ENCODE measurements around the gene PRDM16.

The PRDM16 gene

GRCh38 chr1:3103967-3104677 lies 35.1 kb downstream of the PRDM16 start:
- no peak for DNase-seq (ENCODE audit: low read depth in 2 of 2)

DNA sequence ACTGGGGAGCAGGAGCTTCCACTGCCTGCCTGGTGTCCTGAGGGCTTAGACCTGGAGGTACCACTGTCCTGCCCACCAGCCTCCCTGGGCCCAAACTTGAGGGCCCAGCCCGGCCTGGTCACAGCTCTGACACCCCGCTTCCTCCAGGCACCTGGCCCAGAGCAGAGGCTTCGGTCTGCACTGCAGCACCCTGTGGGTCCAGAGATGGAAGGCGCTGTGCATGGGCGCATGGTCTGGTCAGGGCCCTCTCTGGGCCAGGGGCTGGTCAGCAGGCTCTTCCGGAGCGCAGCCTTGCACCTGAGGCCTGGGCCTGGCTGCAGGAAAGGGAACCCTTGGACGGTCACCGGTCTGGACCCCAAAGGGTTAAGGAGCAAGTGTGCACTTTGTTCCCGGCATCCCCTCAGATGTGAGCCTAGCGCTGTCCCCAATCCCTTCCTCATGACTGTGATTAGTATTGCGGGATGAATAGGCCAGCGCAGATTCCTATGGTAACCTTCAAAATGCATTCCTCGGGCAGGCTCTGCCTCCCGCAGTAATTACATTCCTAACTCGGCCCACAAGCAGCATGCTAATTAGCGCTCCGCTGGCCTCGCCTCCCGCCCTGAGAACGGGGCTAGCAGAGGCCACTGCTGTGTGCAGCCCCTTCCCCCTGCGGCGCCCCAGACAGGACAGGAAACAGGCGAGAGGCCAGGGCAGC lies 36.3 kb downstream of the PRDM16 start:
- no peak for DNase-seq (ENCODE audit: low read depth in 2 of 2)

GRCh38 chr1:3106216-3106615 lies 37.2 kb downstream of the PRDM16 start:
- DNase-seq (ENCODE audit: low read depth in 2 of 2): no peak

GRCh38 chr1:3107201-3107600 lies 38.2 kb downstream of the PRDM16 start:
- no peak for DNase-seq (ENCODE audit: low read depth in 2 of 2)

DNA sequence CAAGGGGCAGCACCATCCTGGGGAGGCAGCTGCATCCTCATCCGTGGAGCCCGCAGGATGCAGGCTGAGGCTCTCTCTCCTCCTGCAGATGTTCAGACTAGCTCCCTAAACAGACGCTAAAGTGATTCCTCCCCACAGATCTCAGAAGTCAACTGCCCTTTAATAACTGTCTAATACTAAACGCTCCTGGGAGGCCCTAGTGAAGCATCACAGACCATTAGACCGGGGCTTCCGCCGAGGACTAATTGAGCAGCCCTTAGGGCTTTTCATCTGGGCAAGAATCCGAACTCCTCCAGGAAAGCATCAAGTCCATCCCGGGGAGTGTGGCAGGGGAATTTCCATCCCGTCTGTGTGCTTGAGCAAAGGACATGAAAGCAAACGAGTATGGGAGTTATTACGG lies 40.4 kb downstream of the PRDM16 start:
- DNase-seq (ENCODE audit: low read depth in 2 of 2): no peak

DNA sequence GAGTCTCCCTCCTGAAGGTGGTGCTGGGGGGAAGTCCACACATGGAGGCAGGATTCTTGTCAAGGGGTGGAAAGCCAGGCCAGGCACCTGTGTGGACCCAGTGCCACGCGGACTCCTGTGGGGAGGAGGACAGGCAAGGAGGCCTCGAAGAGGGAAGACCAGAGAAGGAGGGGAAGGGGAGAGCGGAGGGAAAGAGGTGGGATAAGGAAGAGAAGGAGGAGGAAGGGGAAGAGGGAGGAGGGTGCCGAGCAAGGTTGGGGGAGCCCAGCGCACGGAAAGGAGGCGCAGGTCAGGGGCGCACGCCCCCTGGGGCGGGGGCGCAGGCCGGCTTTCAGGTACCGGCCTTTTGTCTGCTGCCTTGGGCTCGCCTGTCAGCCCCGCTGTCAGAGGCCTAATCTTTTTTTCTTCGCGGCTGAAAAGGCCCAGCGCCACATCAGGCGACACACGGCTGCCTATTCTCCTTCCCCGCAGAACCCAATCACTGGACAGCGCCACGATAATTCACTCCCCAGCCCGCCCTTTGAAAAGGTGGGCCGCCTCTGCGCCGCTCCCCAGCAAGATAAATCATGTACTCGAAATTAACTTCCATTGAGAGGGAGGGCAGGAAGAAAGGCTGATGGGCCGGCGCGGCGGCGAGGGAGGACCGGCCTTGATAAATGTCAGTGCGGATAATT lies 42.5 kb downstream of the PRDM16 start:
- no peak for DNase-seq (ENCODE audit: low read depth in 2 of 2)

GRCh38 chr1:3112526-3112925 lies 43.5 kb downstream of the PRDM16 start:
- no peak for DNase-seq (ENCODE audit: low read depth in 2 of 2)

DNA sequence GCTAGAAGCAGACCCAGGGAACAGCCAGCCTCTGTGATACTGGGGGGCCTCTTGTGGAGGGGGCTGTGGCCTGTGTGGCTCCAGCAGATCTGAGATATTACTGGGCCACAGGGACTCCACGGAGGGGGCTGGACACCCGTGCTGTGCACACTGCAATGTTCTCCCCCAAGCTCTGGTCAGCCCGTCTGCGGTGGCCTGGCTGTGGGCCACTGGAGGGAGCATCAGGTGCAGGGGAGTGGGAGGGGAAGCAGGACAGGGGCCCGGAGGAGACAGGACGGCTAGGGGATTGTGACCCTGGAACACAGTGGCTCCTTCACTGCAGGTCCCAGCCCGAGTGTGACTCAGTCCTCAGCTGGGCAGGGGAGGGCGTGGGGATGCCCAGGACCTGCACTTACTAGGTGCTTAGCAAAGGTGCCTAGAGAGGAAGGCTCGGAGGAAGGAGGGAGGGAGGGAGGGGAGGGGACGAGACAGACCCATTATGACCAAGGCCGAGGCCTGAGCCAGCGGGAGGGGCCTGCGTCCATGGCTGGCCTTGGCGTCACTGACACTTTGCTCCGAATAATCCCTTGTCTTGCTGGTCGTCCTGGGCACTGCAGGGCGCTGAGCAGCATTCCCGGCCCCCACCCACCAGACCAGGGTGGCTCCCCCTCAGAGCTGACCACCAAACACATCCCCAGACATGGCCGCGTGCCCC lies 44.2 kb downstream of the PRDM16 start:
- no peak for DNase-seq (ENCODE audit: low read depth in 2 of 2)

DNA sequence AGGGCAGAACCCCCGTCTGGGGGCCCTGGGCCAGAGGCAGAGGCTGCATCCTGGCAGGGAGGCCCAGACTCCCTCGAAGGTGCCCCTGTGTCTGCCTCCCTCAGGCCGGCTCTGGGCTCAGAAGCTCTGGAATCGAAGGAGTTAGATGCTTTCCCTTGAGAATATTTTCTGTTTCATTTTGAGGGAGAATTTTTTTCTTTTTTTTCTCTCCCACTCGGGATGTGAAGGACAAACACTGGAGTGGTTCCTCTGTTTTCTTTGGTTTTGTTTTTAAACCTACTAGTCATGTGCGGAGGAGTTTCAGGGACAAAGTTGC lies 44.7 kb downstream of the PRDM16 start:
- DNase-seq (ENCODE audit: low read depth in 2 of 2): no peak

DNA sequence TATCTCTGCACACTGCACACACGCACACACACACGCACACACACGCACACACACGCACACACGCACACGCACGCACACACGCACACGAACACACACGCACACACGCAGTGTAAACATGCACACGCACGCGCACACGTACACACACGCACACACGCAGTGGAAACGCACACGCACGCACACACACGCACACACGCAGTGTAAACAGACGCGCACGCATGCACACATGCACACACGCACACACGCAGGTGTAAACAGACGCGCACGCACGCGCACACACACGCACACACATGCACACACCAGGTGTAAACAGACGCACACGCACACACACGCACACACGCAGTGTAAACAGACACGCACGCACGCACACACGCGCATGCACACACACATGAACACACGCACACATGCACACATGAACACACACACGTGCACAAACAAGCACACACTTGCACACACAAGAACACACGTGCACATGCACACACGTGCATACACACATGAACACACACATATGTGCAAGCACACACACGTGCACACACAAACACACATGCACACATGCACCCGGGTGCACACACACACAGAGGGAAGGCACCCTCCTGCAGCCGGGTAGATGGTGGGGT lies 45.2 kb downstream of the PRDM16 start:
- DNase-seq (ENCODE audit: low read depth in 2 of 2): no peak

DNA sequence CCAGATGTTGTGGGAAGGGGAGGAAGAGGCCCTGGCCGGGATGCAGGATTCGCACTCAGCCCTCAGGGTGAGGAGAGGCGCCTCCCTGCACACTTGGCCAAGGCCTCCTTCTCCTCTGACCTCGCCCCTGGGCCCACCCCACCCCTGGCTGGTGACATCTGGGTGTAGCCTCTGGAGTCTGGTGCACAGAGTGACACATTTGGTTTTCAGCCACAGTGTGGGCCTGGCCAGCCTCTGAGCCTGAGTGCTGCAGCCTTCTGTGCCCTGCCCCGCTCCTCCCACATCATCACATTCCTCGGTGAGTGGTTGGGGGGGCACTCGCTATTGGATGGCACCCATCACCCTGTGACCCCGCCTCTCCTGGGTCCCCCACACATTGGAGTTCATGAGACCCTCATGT lies 45.8 kb downstream of the PRDM16 start:
- DNase-seq (ENCODE audit: low read depth in 2 of 2): no peak

DNA sequence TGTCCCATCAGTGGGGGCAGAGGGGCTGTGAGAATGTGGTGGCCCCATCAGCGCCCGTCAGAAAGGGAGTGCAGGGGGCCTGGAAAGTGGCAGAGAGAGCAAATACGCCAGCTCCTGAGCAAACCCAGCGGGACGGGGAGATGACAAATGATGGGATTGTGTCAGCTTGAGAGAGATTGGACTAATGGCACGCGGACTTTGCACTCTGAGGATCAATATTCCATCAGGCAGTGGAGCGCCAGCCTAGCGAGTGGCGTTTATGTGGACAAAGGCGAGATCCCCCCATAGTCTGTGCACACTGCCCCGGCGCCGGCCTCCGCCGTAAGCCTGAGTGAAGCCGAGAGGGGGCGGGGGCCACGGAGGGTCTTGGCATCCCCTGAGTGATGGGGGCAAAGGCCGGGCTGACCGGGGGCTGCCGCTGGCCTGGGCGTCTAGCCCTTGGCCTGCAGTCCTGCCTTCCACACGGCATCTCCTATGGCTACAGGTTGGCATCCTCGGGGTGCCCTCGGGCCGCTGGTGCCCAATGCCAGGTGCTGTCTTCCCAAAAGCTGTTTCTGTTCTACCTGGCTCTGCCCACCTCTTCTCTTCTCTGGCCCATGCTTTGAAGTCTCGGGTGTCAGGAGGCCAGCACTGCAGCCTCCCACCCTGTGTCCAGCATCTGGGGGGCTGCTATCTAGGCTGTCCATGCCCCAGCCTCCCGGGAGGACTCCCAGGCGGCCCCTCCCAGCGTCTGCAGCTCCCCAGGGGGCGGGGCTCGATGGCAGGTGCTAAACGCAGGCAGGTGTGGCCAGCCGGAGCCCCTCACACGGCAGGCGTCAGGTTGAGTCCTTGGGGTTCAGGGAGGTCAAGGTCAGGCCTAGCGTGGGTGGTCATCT lies 46.5 kb downstream of the PRDM16 start:
- DNase-seq (ENCODE audit: low read depth in 2 of 2): no peak

GRCh38 chr1:3116150-3116510 lies 47.1 kb downstream of the PRDM16 start:
- DNase-seq (ENCODE audit: low read depth in 2 of 2): no peak

GRCh38 chr1:3116560-3116959 lies 47.6 kb downstream of the PRDM16 start:
- no peak for DNase-seq (ENCODE audit: low read depth in 2 of 2)

GRCh38 chr1:3117879-3118278 lies 48.9 kb downstream of the PRDM16 start:
- DNase-seq (ENCODE audit: low read depth in 2 of 2): no peak

DNA sequence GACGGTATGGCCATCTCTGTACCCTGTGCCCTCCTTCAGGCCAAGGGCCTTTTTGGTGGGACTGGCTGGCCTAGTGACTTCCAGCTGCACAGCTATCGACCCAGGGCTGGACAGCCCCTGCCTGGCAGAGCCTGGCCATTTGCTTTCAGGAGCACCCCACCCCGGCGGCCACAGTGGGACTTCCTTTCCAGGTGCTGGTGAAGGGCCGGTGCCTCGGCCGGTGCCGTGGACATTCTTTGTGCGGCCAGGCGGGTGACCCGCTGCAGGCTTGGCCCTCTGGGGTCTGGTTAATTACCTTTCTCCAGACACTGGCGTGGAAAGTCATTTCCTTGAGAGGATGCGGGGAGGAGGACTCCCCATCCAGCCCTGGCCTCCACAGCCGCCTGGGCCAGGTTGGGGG lies 50.1 kb downstream of the PRDM16 start:
- DNase-seq (ENCODE audit: low read depth in 2 of 2): no peak

GRCh38 chr1:3119725-3120124 lies 50.7 kb downstream of the PRDM16 start:
- no peak for DNase-seq (ENCODE audit: low read depth in 2 of 2)

DNA sequence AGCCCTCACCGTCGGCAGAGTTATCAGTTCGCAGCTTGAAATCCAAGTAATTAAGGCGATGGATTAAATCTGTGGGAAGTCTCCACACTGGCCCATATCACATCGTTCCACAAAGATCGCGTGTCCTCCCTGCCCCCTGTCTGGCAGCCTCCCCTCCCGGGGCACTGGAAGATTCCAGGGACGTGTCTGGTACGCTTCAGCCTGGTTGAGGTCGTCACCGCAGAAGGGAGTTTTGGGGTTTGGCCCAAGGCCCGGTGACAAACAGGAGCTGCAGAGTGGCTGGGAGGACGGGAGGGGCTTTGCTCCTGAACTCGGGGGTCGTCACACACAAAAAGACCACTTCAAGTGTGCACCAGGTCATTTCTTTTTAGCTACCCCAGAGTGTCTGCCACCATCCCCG lies 51.1 kb downstream of the PRDM16 start:
- no peak for DNase-seq (ENCODE audit: low read depth in 2 of 2)

GRCh38 chr1:3120994-3121393 lies 52.0 kb downstream of the PRDM16 start:
- no peak for DNase-seq (ENCODE audit: low read depth in 2 of 2)

DNA sequence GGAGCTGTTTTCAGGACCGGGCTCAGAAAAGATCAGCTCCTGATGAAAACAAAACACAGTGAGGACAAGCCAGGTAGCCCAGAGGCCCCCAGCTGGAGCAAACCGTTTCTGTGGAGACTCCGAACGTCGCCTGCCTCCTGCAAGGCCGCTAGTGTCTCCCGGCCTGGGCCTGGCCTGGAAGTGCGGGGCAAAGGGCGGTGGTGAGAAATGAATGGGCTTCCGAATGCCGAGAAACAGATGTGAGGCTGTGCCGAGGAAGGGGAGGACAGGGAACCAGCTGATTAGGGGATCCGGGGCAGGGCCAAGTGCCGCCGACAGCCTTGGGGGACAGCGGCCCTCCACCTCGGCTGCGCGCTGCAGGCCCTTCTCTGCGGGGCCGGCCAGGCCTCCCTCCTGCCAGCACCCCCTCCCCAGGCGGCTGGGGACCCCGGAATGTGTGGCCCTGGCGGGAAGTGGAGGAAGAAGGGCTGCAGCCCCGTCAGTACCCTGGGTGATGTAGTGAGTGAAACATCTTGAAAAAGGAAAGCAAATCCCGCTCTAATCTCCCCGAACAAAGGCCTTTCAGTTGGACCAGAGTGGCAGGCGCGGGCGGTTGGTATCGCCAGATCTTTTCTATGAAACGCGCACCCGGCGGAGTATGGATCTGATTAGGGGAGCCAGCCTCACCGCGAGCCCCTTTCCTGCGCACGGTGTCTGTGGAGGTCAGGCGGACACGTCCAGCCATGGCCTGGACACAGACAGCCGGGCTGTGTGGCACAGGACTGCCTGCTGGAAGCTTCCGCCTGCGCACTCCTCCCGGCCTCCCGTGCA lies 52.6 kb downstream of the PRDM16 start:
- no peak for DNase-seq (ENCODE audit: low read depth in 2 of 2)

Measured in activated CD4-positive, alpha-beta T cell treated with anti-CD3 and anti-CD28 coated beads for 24 hours (primary cell).